Right ventricle myocardium superior (tissue), 1 donor: Measurements from ENCODE around the gene SPRR1A. TPM values are rescaled to one million over a fixed set of nuclear protein-coding genes. Genes with fewer than 3 reads are reported as not detected.
"Not testable (repeated sequence)": the region's sequence is repeated elsewhere in the genome, so short reads cannot be mapped to it uniquely, and the experiment has no call there.

Source experiments
- ATAC-seq: fragments of 200-7000 bp; cut with Tn5 transposase; one replicate; pipeline ENCODE4 v1.9.1; 2020; ENCODE audit warnings: mild to moderate bottlenecking; ENCODE audit not compliant: poor library complexity
- DNase-seq: peaks from one replicate; pipeline ENCODE4 v3.0.0-alpha.2; 2020
- intact Hi-C: fragments of 100-400 bp; cut with DNase I; formaldehyde crosslinking; loops from one replicate; pipeline ENCODE4 v1.11.2; 2022
- total RNA-seq: library from RNA; stranded (reverse); fragmentation: NEBNext Ultra II Directional; extraction: Animal tissue kit (Norgen Biotek cat#: 25700); gene quantifications from one replicate; pipeline ENCODE4 v1.2.1, GENCODE V29; 2021
- donor health status: DM: no; HTN: yes; CAD: no; lungs with severe emphysema.

Gene SPRR1A
- total RNA-seq, 1 donor from 2014 or later: not detected

DNA sequence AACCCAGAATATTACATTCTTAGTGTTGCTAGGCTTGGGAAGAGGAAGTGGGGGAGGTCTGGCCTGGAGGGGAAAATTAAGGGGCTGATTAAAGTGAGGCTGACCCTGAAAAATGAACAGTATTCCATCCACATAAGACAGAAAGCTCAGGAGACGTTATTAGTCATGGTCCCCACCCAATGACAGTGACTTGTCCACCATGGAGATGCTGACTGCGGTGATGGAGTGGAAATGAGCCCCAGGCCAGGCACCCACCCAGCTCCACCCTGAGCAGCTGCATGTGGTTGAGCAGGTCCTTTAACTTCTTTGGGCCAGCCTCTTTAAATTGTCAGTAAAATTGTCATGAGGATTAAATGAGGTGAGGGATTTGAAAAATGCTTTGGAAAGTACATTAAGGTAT, 14.8 kb upstream of the SPRR1A start:
- DNase-seq (no peak), ATAC-seq (no peak)
- intact Hi-C loops: no loop called here

DNA sequence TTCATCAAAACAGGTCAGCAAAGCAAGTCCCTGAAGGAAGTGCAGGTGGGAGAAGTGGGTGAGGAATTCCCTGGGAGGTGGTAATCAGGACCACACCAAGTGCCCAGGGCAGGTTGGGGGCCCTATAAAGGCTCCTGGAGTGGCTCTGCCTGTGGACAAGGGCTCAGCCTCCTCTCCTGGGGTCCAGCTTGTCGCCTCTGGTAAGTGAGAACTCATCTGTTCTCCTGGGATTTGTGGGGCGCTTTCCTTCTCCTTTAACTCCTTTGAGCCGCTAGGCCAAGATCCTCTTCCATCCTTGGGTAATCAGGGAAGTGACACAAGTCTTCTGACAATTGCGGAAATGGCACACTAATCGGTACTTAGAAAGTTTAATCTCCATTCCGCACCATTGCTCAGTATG, 13.4 kb upstream of the SPRR1A start, which contains the start of gene SPRR4:
Gene SPRR4 (plus strand): TSS at position 154 of the 400 bp plus-strand sequence. CDS start 1,243 bp downstream, outside the sequence.
- intact Hi-C loops: no loop called here
- DNase-seq (no peak), ATAC-seq (no peak)

DNA sequence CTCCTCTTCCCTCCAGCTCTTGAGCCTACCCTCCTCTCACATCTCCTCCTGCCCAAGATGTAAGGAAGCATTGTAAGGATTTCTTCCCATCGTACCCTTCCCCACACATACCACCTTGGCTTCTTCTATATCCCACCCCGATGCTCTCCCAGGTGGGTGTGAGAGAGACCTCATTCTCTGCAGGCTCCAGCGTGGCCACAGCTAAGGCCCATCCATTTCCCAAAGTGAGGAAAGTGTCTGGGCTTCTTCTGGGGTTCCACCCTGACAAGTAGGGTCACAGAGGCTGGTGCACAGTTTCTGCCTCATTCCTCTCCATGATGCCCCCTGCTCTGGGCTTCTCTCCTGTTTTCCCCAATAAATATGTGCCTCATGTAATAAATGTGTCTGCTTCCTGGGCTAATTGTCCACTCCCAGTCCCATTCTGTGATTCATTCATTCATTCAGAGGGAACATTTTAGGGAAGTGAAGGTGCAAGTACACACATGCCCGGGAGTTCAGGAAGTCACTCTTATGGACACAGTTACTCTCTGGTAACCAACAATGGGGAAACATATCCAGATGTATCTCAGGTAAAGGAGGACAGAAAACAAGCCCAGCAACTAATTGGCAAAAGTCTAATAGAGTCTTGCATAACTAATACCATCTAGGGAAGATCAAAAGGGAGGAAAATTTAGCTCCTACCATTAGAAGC, 11.5 kb upstream of the SPRR1A start:
- ATAC-seq: no peak
- intact Hi-C loops: no loop called here
- DNase-seq: no peak

DNA sequence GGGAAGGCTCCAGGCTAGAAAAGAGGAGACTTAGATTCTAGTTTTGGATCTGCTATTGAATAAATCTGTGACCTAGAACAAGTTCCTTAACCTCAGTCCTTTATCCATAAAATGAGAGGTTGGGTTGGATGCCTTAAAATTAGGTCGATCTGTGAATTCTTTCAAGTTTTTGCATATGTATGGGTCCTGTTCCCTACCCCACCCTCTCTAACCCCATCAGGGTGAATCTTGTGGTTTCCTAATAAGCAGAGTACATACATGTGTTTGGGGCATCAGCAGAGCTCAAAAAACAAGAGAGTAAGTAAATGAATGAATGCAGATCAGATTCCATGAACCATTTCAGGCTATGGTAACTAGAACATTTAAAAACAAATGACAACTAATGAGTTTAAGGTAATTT, 7.2 kb upstream of the SPRR1A start:
- no peak for DNase-seq
- intact Hi-C loops: no loop called here
- no peak for ATAC-seq

DNA sequence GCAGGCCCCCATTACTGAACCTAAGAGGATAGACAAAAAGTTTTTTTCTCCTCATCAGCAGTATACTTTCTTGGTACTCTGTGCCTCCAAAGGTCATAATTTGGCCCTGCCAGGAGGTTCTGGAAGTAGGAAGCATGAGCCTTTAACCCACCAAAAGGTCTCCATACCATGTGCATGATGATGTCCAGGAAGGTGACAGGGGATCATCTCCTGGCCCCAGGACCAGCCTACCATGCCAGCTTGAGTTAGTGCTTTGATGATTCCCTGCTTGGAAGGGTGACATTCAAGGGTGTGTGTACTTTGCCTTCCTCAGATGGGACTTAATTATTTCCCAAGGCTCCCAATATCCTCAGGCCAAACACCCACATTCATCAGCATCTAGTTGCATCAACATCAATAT, 6.3 kb upstream of the SPRR1A start:
- intact Hi-C loops: no loop called here
- ATAC-seq (no peak), DNase-seq (no peak)

DNA sequence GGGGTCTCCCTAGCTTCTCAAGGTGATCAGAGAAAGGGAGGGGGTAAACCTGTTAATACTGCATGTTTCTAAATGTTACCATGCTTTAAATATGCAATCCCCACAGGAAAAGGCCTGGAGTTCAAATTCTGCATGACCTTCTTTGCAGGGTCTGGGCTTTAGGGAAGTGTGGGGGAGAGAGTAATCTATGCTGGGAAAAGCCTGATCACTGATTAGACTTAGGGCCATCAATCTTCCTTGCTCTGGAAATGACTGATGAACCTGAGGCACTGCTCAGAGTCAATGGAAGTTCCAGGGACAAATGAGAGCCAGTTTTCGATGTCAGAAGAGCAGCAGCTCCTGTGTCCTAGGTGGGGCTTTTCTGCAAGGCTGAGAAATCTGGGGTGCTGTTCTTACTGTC, 3.2 kb upstream of the SPRR1A start:
- DNase-seq (no peak), ATAC-seq (no peak)
- intact Hi-C loops: no loop called here

DNA sequence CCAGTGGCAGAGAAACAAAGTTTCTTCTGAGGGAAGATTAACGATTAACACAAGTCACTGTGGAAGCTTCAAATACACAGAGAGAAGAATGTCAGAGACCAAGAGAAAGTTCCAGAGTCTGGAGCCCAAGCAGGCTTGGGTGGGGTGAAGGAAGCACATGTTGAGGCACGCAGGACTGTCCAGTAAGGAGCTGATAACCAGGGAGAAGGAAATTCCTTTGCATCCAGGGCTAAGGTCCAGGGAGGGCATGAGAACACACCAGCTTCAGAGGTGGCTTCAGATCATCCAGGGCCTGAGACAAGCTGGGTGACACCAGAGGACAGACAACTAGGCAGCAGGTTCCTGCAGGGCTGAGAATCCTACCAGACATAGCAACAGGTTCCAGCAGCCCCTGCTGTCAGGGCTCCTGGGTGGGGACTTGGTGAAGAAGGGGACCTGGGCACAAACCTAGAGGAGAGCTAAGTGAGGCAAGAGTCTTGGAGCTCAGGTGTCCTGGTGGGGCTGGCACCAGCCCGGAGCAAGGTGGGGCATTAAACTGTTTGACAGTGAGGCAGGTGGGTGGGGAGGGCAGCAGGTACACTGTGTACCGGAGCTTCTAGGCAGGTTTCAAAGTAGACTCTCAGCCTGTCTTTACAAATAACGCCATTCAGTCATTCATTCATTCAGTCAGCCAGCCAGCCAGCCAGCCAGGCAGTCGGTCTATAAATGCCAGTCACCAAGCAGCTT, 2.6 kb upstream of the SPRR1A start:
- DNase-seq (no peak), ATAC-seq (no peak)
- intact Hi-C loops: no loop called here

DNA sequence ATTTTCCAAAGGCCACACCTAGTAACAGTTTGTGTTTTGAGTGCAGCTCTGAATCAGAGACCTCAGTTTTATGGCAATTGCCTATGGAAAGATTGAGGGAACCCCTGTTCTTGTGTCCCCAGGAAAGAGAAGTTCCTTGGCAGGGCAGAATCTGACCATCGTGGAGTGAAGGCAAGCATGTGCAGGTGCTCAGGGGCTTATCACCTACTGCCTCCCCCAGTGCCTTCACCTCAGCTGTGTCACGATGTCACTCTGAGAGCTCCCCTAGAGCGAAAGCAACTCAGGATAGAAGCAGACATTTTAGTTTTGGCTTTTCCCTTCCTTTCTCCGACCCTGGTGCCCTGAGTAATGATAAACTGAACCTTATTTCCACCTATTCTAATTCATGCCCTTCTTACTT, 1.8 kb upstream of the SPRR1A start:
- ATAC-seq (no peak), DNase-seq (no peak)
- intact Hi-C loops: no loop called here

DNA sequence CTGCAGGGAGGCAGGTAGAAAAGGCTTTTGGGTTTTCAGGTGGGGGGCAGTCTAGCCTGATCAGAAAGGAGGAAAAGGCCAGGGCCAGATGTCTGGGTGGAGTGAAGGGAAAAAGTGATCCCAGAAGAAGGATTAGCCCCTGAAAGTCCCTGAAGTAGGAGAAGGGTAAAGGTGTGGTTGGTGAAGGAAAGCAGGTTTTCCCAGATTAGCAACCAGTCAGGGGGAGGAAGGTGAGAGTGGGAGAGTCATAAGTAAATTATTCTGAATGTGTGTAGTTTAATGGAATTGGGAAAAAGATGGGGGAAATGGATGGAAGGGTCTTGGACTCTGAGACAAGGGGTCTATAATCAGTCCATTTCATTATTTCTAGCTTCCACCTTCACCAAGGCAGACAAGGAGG, 647 bp upstream of the SPRR1A start:
- intact Hi-C loops: no loop called here
- no peak for ATAC-seq
- DNase-seq: no peak

DNA sequence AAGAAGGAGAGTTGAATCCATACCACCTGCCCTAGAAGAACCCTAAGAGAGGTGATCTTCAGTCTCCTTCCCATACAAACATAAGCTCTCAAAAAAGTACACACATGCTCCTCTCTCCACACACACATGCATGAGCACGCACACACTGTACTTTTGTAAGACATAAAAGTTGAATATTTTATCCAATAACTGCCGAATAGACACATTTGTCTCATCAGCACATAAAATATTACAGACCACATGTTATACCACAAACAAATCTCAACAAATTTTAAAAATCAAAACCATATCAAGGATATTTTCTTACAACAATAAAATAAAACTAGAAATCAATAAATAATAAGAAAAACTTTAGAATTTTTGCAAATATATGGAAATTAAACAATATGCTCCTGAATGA, 2.7 kb downstream of the SPRR1A start:
- intact Hi-C loops: no loop called here
- ATAC-seq (no peak), DNase-seq (no peak)

DNA sequence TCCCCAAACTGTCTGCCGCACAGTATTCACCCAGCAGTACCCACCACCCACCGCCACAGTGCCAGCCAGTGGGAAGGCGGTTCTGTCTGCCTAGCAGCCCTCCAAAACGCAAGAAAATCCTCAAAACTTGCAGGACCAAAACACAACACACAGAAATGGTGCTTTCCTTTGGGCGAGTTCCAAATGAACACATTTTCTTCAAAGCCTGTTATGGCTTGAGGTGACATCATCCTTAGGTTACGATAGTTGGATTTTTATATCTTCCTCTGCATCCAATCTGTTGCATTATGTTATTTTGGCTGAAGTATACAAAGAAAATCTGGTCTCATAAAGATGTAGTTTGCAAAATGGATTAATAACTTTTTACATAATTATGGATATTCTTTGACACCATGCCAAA, 9.3 kb downstream of the SPRR1A start:
- ATAC-seq: no peak
- DNase-seq: no peak
- intact Hi-C loops: no loop called here

DNA sequence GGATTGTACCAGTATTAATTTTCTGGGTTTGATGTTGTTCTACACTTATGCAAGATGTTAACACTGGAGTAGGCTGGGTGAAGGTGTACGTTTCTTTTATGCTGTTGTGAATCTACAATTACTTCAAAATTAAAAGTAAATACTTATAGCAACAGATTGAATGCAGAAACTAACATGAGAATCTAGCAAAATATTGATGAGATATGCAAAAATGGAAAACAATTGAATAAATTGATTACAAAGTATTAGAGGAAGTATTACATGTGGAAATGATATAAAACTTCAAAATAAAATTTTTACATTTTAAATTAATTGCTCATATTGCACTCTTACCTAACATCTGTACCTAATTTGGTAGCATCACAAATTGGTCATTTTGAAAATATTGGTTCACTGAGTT, 12.0 kb downstream of the SPRR1A start:
- DNase-seq (no peak), ATAC-seq (no peak)
- intact Hi-C loops: no loop called here

DNA sequence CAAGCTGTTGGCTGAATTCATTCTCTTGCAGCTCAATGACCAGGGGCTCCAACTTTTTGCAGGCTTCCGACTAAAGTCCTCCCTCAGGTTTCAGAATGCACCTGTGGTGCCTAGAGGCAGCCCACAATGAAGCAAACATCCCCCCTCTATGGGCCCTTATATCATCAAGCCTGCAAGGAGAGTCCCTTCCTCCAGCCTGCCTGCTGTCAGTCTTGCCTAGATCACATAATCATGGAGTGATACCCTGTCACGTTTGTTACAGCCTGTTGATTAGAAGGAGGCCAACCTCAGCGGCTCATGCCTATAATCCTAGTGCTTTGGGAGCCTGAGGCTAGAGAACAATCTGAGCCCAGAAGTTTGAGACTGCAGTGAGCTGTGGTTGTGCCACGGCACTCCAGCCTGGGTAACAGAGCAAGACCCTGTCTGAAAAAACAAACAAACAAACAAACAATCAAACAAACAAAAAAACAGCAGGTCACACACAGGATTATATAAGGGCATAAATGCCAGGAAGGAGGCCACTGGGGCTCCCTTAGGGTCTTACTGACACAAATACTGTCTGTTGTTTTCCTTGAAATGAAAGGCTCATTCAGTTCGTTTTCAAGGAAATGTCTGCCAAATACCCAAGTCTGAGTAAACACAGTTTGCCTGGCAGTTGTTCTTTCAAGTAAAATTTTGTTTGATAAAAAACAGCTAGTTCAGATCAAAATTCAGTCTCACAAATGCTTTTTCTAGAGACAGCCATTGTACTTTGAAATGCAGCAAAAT, 12.9 kb downstream of the SPRR1A start:
- ATAC-seq: no peak
- intact Hi-C loops: no loop called here

DNA sequence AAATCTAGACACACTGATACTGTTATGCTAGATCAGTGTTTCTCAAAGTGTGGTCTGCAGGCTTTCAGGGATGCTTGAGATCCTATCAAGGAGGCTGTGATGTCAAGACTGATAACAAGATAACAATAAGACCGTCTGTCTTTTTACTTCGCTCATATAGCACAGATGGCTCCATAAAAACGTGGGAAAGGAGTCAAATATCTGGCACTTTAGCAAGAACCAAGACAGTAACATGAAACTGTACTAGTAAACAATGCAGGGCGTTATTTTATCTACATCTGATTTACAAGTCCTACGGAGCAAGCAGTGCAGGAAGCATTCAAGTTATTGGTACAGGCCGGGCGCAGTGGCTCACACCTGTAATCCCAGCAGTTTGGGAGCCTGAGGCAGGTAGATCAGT, 14.0 kb downstream of the SPRR1A start:
- DNase-seq (no peak), ATAC-seq (no peak)
- intact Hi-C loops: no loop called here

More for the DNA sequence above, 12.9 kb downstream of the SPRR1A start:
- no peak for DNase-seq

DNA sequence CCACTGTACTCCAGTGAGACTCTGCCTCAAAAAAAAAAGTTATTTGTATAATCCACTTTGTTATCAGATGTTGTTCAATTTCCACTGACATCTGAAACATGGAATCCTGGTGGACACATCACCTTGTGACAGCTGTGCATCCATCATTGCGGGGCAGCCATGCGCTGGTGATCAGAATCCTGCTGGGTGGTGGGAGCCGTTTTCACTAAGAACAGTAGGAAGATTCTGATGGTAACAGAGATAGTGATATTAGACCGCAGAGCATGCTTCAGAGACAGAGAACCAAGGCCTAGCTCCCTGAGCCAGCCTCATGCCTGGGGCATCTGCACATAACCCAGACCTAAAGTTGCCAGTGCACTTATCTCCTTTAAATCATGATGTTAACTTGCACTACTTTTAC, 14.6 kb downstream of the SPRR1A start:
- intact Hi-C loops: no loop called here
- ATAC-seq: no peak
- no peak for DNase-seq

DNA sequence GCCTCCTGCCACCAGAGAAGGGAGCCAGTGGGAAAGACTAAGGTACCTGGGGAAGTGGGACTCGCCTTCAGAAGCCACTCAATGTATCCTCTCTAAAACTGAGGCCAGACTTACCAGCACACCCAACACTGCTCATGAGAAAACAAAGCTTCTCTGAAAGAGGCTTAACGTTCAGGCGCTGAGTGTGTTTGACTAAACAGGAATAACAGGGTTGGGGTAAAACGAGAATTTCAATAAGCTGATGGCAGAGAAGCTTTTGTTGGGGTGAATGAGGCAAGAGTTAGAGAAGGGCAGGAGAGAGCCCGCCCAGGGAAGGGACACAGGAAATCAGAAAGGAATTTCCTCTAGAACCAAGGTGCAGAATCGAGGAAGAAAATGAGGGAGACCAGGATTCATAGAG, 15.9 kb downstream of the SPRR1A start:
- DNase-seq (no peak), ATAC-seq (no peak)
- intact Hi-C loops: no loop called here

DNA sequence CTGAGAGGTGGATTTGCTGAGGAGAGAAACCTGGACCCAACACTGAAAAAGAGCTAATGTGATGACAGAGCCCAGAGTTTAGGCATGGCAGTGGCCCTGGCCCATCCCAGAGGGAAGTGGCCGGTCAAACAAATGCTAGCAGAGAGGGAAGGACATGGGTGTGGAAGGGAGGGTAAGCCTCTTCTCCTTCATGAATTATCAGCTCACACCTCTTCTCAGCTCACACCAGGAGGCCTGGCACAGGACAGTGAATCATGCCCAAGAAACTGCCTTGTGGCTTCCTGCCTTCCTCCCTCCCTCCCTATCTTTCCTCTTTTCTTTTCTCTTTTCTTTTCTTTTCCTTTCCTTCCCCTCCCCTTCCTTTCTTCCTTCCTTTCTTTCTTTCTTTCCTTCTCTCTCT, 16.4 kb downstream of the SPRR1A start:
- intact Hi-C loops: no loop called here
- ATAC-seq (no peak), DNase-seq (no peak)

DNA sequence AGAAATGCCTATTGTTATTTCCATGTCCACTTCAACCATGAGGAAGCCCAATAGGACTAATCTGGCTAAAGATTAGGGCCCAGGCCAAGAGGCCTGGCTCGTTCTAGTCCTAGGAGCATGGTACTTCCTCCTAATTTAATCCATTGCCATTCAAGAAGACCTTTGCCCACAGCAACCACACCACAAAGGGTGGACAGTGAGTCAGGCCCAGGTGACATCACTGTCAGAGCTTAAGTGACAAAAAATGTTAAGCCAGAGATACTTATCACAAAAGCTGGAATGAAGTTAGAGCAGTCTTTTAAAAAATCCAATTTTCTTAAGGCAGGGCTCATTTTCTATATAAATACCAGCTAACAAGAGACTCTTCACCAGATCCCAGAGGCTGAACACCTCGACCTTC, 17.5 kb downstream of the SPRR1A start, which contains the start of gene SPRR3:
Gene SPRR3 (plus strand): TSS at position 368 of the 400 bp plus-strand sequence. CDS start 1,272 bp downstream, outside the sequence.
- ATAC-seq: no peak

DNA sequence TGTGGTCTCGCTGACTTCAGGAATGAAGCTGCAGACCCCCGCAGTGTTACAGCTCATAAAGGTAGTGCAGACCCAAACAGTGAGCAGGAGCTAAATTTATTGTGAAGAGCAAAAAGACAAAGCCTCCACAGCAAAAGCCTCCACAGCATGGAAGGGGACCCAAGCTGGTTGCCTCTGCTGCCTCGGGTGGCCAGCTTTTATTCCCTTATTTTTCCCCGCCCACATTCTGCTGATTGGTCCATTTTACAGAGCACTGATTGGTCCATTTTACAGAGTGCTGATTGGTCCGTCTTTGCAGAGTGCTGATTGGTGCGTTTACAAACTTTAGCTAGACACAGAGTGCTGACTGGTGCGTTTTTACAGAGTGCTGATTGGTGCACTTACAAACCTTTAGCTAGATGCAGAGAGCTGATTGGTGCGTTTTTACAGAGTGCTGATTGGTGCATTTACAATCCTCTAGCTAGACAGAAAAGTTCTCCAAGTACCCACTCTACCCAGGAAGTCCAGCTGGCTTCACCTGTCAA, 27.4 kb downstream of the SPRR1A start:
- DNase-seq, intact Hi-C loops, ATAC-seq: not testable (repeated sequence)

More for the DNA sequence above, 17.5 kb downstream of the SPRR1A start, which contains the start of gene SPRR3:
- DNase-seq: no peak
- intact Hi-C loops: no loop called here
